ENCODE data around the gene OR56A4. TPM values are rescaled to one million over a fixed set of nuclear protein-coding genes. Genes with fewer than 3 reads are reported as not detected.

The OR56A4 gene
- total and polyA plus RNA-seq, 12 donors = under 0.01 TPM; not detected in 11

GRCh38 chr11:6030708-6031405 is 24.1 kb upstream of the OR56A4 start, which contains the start of gene OR56A1:
Gene OR56A1 (minus strand): TSS chr11:6030758. CDS start chr11:6027692, 3,066 bp downstream.
- TF ChIP-seq CTCF (IDR thresholded peaks at IDR 0.05) (no peak), POLR2A (IDR thresholded peaks at IDR 0.05) (no peak)
- no peak within 1 kb of the TSS for H3K4me3 ChIP-seq
- no peaks in the 10 kb centered on the region for H3K9me3 ChIP-seq (replicated peaks in 1 of 3)
- WGBS, 4 donors = 60 to 72% (median 70%) methylated on average over 1 of the region's 1 CpG
- DNase-seq = no peak
- no peaks in the 10 kb centered on the region for H3K36me3 ChIP-seq (replicated peaks in 1 of 2)
- no peaks in the 10 kb centered on the region for H3K27me3 ChIP-seq
- intact Hi-C loops (cut with DNase I) = no loop called here
- H3K4me1 ChIP-seq (replicated peaks in 1 of 2) = no peaks in the 10 kb centered on the region
- no peak within 1 kb of the TSS for H3K27ac ChIP-seq

GRCh38 chr11:6027501-6027900 is 20.8 kb upstream of the OR56A4 start:
- TF ChIP-seq POLR2A (IDR thresholded peaks at IDR 0.05) (no peak), CTCF (IDR thresholded peaks at IDR 0.05) (no peak)
- H3K9me3 ChIP-seq (replicated peaks in 1 of 3) = no peaks in the 10 kb centered on the region
- DNase-seq = no peak
- H3K36me3 ChIP-seq (replicated peaks in 1 of 2) = no peaks in the 10 kb centered on the region
- no peaks in the 10 kb centered on the region for H3K27me3 ChIP-seq
- H3K27ac ChIP-seq = no peak overlapping the region
- 86 to 93% (median 88%) methylated on average over 1 of the region's 1 CpG for WGBS, 4 donors
- no peaks in the 10 kb centered on the region for H3K4me1 ChIP-seq (replicated peaks in 1 of 2)
- intact Hi-C loops (cut with DNase I) = loop anchor here (10.0 kb wide), 3 partner anchors 277 to 327 kb away; no protein-coding TSS in a partner anchor
- H3K4me3 ChIP-seq = no peak overlapping the region

GRCh38 chr11:6025056-6025455 is 18.3 kb upstream of the OR56A4 start:
- no peaks in the 10 kb centered on the region for H3K27me3 ChIP-seq
- no peaks in the 10 kb centered on the region for H3K9me3 ChIP-seq (replicated peaks in 1 of 3)
- no peak overlapping the region for H3K4me3 ChIP-seq
- DNase-seq = no peak
- intact Hi-C loops (cut with DNase I) = loop anchor here (10.0 kb wide), 3 partner anchors 280 to 330 kb away; no protein-coding TSS in a partner anchor
- H3K27ac ChIP-seq = no peak overlapping the region
- TF ChIP-seq CTCF (IDR thresholded peaks at IDR 0.05) (no peak), POLR2A (IDR thresholded peaks at IDR 0.05) (no peak)
- H3K36me3 ChIP-seq (replicated peaks in 1 of 2) = no peaks in the 10 kb centered on the region
- H3K4me1 ChIP-seq (replicated peaks in 1 of 2) = no peaks in the 10 kb centered on the region
- 49 to 69% (median 58%) methylated on average over 2 of the region's 2 CpGs for WGBS, 4 donors

DNA sequence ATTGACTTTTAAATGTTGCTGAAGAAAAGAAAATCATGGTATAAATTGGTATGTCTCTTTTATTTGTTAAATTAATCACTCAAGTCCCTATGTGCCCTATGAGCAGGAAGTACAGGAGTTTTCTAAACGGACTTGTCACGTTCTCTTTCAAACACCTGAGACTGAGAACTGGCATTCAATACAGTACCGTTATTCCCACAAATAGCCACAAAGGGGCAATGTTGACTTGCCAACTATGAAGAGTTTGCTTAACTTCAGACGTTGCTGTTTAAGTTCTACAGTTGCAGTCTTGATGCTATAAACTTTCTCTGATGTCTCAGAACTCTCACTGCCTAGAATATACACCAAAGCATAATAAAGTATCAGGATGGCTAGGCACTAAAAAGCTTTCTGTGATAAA is 16.2 kb upstream of the OR56A4 start:
- H3K27me3 ChIP-seq = no peaks in the 10 kb centered on the region
- H3K4me1 ChIP-seq (replicated peaks in 1 of 2) = no peaks in the 10 kb centered on the region
- intact Hi-C loops (cut with DNase I) = loop anchor here (5.0 to 10.0 kb wide), 4 partner anchors 282 to 332 kb away; no protein-coding TSS in a partner anchor
- whole genome bisulfite sequencing, 4 donors = 0 to 4% (median 2%) methylated on average over 4 of the region's 4 CpGs
- no peak overlapping the region for H3K27ac ChIP-seq
- no peaks in the 10 kb centered on the region for H3K9me3 ChIP-seq (replicated peaks in 1 of 3)
- no peak for TF ChIP-seq POLR2A (IDR thresholded peaks at IDR 0.05)
- TF ChIP-seq CTCF (IDR thresholded peaks at IDR 0.05) = peak; percentile 19 to 78 (median 66)
- H3K4me3 ChIP-seq = no peak overlapping the region
- H3K36me3 ChIP-seq (replicated peaks in 1 of 2) = no peaks in the 10 kb centered on the region
- DNase-seq = peak in 3 of 7 donors; percentile 28 to 44 (median 33)
